ENCODE data around the gene EMCN.

EMCN gene

GRCh38 chr4:100486496-100486895 is 31.3 kb downstream of the EMCN start:
- no peak overlapping the region for H3K9ac ChIP-seq (ENCODE audit: low read length)
- no peaks in the 10 kb centered on the region for H3K9me3 ChIP-seq (ENCODE audit: control insufficient read depth, low read length)
- no peaks in the 10 kb centered on the region for H3K36me3 ChIP-seq (ENCODE audit: control insufficient read depth, insufficient read depth, low read length)
- no peaks in the 10 kb centered on the region for H3K4me1 ChIP-seq (ENCODE audit: control insufficient read depth, insufficient read depth, low read length)
- H3K4me3 ChIP-seq (ENCODE audit: low read length): no peak overlapping the region
- no peaks in the 10 kb centered on the region for H3K27me3 ChIP-seq (ENCODE audit: control insufficient read depth, insufficient read depth, low read length)

- Histone ChIP-seq H3K9ac (ENCODE audit: low read length) (no peak overlapping the region), H3K4me3 (ENCODE audit: low read length) (no peak overlapping the region), H3K9me3 (ENCODE audit: control insufficient read depth, low read length) (no peaks in the 10 kb centered on the region), H3K4me1 (ENCODE audit: control insufficient read depth, insufficient read depth, low read length) (no peaks in the 10 kb centered on the region), H3K36me3 (ENCODE audit: control insufficient read depth, insufficient read depth, low read length) (no peaks in the 10 kb centered on the region), H3K27me3 (ENCODE audit: control insufficient read depth, insufficient read depth, low read length) (no peaks in the 10 kb centered on the region)
Observed at GRCh38 chr4:100483796-100484195, 34.0 kb downstream of the EMCN start.

- no peaks in the 10 kb centered on the region for H3K9me3 ChIP-seq (ENCODE audit: control insufficient read depth, low read length)
- H3K4me1 ChIP-seq (ENCODE audit: control insufficient read depth, insufficient read depth, low read length): no peaks in the 10 kb centered on the region
- no peaks in the 10 kb centered on the region for H3K27me3 ChIP-seq (ENCODE audit: control insufficient read depth, insufficient read depth, low read length)
- H3K9ac ChIP-seq (ENCODE audit: low read length): no peak overlapping the region
- H3K4me3 ChIP-seq (ENCODE audit: low read length): no peak overlapping the region
- H3K36me3 ChIP-seq (ENCODE audit: control insufficient read depth, insufficient read depth, low read length): no peaks in the 10 kb centered on the region
Observed at GRCh38 chr4:100479971-100480370, 37.9 kb downstream of the EMCN start.

- Histone ChIP-seq H3K27me3 (ENCODE audit: control insufficient read depth, insufficient read depth, low read length) (no peaks in the 10 kb centered on the region), H3K9ac (ENCODE audit: low read length) (no peak overlapping the region), H3K9me3 (ENCODE audit: control insufficient read depth, low read length) (no peaks in the 10 kb centered on the region), H3K4me1 (ENCODE audit: control insufficient read depth, insufficient read depth, low read length) (no peaks in the 10 kb centered on the region), H3K4me3 (ENCODE audit: low read length) (no peak overlapping the region), H3K36me3 (ENCODE audit: control insufficient read depth, insufficient read depth, low read length) (no peaks in the 10 kb centered on the region)
Observed at GRCh38 chr4:100469555-100469954, 48.3 kb downstream of the EMCN start.

GRCh38 chr4:100466501-100466900 is 51.3 kb downstream of the EMCN start:
- Histone ChIP-seq H3K9me3 (ENCODE audit: control insufficient read depth, low read length) (no peaks in the 10 kb centered on the region), H3K4me3 (ENCODE audit: low read length) (no peak overlapping the region), H3K9ac (ENCODE audit: low read length) (no peak overlapping the region), H3K4me1 (ENCODE audit: control insufficient read depth, insufficient read depth, low read length) (no peaks in the 10 kb centered on the region), H3K27me3 (ENCODE audit: control insufficient read depth, insufficient read depth, low read length) (no peaks in the 10 kb centered on the region), H3K36me3 (ENCODE audit: control insufficient read depth, insufficient read depth, low read length) (no peaks in the 10 kb centered on the region)

- Histone ChIP-seq H3K4me1 (ENCODE audit: control insufficient read depth, insufficient read depth, low read length) (no peaks in the 10 kb centered on the region), H3K4me3 (ENCODE audit: low read length) (no peak overlapping the region), H3K9ac (ENCODE audit: low read length) (no peak overlapping the region), H3K9me3 (ENCODE audit: control insufficient read depth, low read length) (no peaks in the 10 kb centered on the region), H3K27me3 (ENCODE audit: control insufficient read depth, insufficient read depth, low read length) (no peaks in the 10 kb centered on the region), H3K36me3 (ENCODE audit: control insufficient read depth, insufficient read depth, low read length) (no peaks in the 10 kb centered on the region)
Observed at GRCh38 chr4:100461807-100462605, 55.8 kb downstream of the EMCN start.

- Histone ChIP-seq H3K27me3 (ENCODE audit: control insufficient read depth, insufficient read depth, low read length) (no peaks in the 10 kb centered on the region), H3K4me3 (ENCODE audit: low read length) (no peak overlapping the region), H3K9ac (ENCODE audit: low read length) (no peak overlapping the region), H3K36me3 (ENCODE audit: control insufficient read depth, insufficient read depth, low read length) (no peaks in the 10 kb centered on the region), H3K9me3 (ENCODE audit: control insufficient read depth, low read length) (no peaks in the 10 kb centered on the region), H3K4me1 (ENCODE audit: control insufficient read depth, insufficient read depth, low read length) (no peaks in the 10 kb centered on the region)
Observed at GRCh38 chr4:100450449-100450848, 67.4 kb downstream of the EMCN start.

GRCh38 chr4:100431416-100431815 is 86.4 kb downstream of the EMCN start:
- H3K9ac ChIP-seq (ENCODE audit: low read length): no peak overlapping the region
- no peak overlapping the region for H3K4me3 ChIP-seq (ENCODE audit: low read length)
- no peaks in the 10 kb centered on the region for H3K27me3 ChIP-seq (ENCODE audit: control insufficient read depth, insufficient read depth, low read length)
- no peaks in the 10 kb centered on the region for H3K36me3 ChIP-seq (ENCODE audit: control insufficient read depth, insufficient read depth, low read length)
- H3K9me3 ChIP-seq (ENCODE audit: control insufficient read depth, low read length): no peaks in the 10 kb centered on the region
- no peaks in the 10 kb centered on the region for H3K4me1 ChIP-seq (ENCODE audit: control insufficient read depth, insufficient read depth, low read length)

GRCh38 chr4:100430451-100430850 is 87.4 kb downstream of the EMCN start:
- H3K27me3 ChIP-seq (ENCODE audit: control insufficient read depth, insufficient read depth, low read length): no peaks in the 10 kb centered on the region
- H3K4me1 ChIP-seq (ENCODE audit: control insufficient read depth, insufficient read depth, low read length): no peaks in the 10 kb centered on the region
- no peaks in the 10 kb centered on the region for H3K36me3 ChIP-seq (ENCODE audit: control insufficient read depth, insufficient read depth, low read length)
- H3K9me3 ChIP-seq (ENCODE audit: control insufficient read depth, low read length): no peaks in the 10 kb centered on the region
- H3K4me3 ChIP-seq (ENCODE audit: low read length): no peak overlapping the region
- no peak overlapping the region for H3K9ac ChIP-seq (ENCODE audit: low read length)

GRCh38 chr4:100429616-100430015 is 88.2 kb downstream of the EMCN start:
- Histone ChIP-seq H3K36me3 (ENCODE audit: control insufficient read depth, insufficient read depth, low read length) (no peaks in the 10 kb centered on the region), H3K9ac (ENCODE audit: low read length) (no peak overlapping the region), H3K27me3 (ENCODE audit: control insufficient read depth, insufficient read depth, low read length) (no peaks in the 10 kb centered on the region), H3K4me3 (ENCODE audit: low read length) (no peak overlapping the region), H3K4me1 (ENCODE audit: control insufficient read depth, insufficient read depth, low read length) (no peaks in the 10 kb centered on the region), H3K9me3 (ENCODE audit: control insufficient read depth, low read length) (no peaks in the 10 kb centered on the region)

GRCh38 chr4:100428051-100428450 is 89.8 kb downstream of the EMCN start:
- Histone ChIP-seq H3K4me1 (ENCODE audit: control insufficient read depth, insufficient read depth, low read length) (no peaks in the 10 kb centered on the region), H3K9ac (ENCODE audit: low read length) (no peak overlapping the region), H3K36me3 (ENCODE audit: control insufficient read depth, insufficient read depth, low read length) (no peaks in the 10 kb centered on the region), H3K9me3 (ENCODE audit: control insufficient read depth, low read length) (no peaks in the 10 kb centered on the region), H3K27me3 (ENCODE audit: control insufficient read depth, insufficient read depth, low read length) (no peaks in the 10 kb centered on the region), H3K4me3 (ENCODE audit: low read length) (no peak overlapping the region)

- Histone ChIP-seq H3K27me3 (ENCODE audit: control insufficient read depth, insufficient read depth, low read length) (no peaks in the 10 kb centered on the region), H3K4me1 (ENCODE audit: control insufficient read depth, insufficient read depth, low read length) (no peaks in the 10 kb centered on the region), H3K4me3 (ENCODE audit: low read length) (no peak overlapping the region), H3K36me3 (ENCODE audit: control insufficient read depth, insufficient read depth, low read length) (no peaks in the 10 kb centered on the region), H3K9me3 (ENCODE audit: control insufficient read depth, low read length) (no peaks in the 10 kb centered on the region), H3K9ac (ENCODE audit: low read length) (no peak overlapping the region)
Observed at GRCh38 chr4:100424376-100424775, 93.4 kb downstream of the EMCN start.

- Histone ChIP-seq H3K9ac (ENCODE audit: low read length) (no peak overlapping the region), H3K36me3 (ENCODE audit: control insufficient read depth, insufficient read depth, low read length) (no peaks in the 10 kb centered on the region), H3K4me1 (ENCODE audit: control insufficient read depth, insufficient read depth, low read length) (no peaks in the 10 kb centered on the region), H3K27me3 (ENCODE audit: control insufficient read depth, insufficient read depth, low read length) (no peaks in the 10 kb centered on the region), H3K4me3 (ENCODE audit: low read length) (no peak overlapping the region), H3K9me3 (ENCODE audit: control insufficient read depth, low read length) (no peaks in the 10 kb centered on the region)
Observed at GRCh38 chr4:100422894-100423293, 94.9 kb downstream of the EMCN start.

Measured in mucosa of stomach (tissue), 1 donor.